MM.1S (cell line): ENCODE data around the gene RAB23.

ENCODE experiments used
- DNase-seq: peaks from one replicate; pipeline ENCODE4 v3.0.0-alpha.2; 2015
- H2AFZ ChIP-seq: fragments of 300-600 bp; sonication (generic); 2 replicates; pipeline ENCODE4 v1.6.0; 2016; ENCODE audit warnings: antibody characterized with exemption, low read length
- H3F3A ChIP-seq: fragments of 300-600 bp; sonication (generic); 2 replicates; pipeline ENCODE4 v1.6.1; 2016; ENCODE audit warnings: mild to moderate bottlenecking, antibody characterized with exemption, low read length, moderate library complexity, mixed read lengths; ENCODE audit not compliant: insufficient read depth
- H3K27ac ChIP-seq: fragments of 300-600 bp; sonication (generic); 2 replicates; pipeline ENCODE4 v1.5.1; 2016; ENCODE audit warnings: mild to moderate bottlenecking, low read length
- H3K27me3 ChIP-seq: fragments of 300-600 bp; sonication (generic); replicated peaks from 2 replicates; pipeline ENCODE4 v1.6.0; 2016; ENCODE audit warnings: low read length; ENCODE audit not compliant: insufficient read depth
- H3K36me3 ChIP-seq: fragments of 300-600 bp; sonication (generic); replicated peaks from 2 replicates; pipeline ENCODE4 v1.6.1; 2016; ENCODE audit warnings: mild to moderate bottlenecking, low read length, mixed read lengths; ENCODE audit not compliant: insufficient read depth
- H3K4me1 ChIP-seq: fragments of 300-600 bp; sonication (generic); 2 replicates; pipeline ENCODE4 v1.6.1; 2016; ENCODE audit warnings: low read length, mixed read lengths
- H3K4me2 ChIP-seq: fragments of 300-600 bp; sonication (generic); 2 replicates; pipeline ENCODE4 v1.6.0; 2016; ENCODE audit warnings: low read depth, low read length
- H3K4me3 ChIP-seq: fragments of 300-600 bp; sonication (generic); 2 replicates; pipeline ENCODE4 v1.5.1; 2016; ENCODE audit warnings: low read length, mixed read lengths
- H3K79me2 ChIP-seq: fragments of 300-600 bp; sonication (generic); 2 replicates; pipeline ENCODE4 v1.6.1; 2016; ENCODE audit warnings: mixed run types, low read length, mixed read lengths
- H3K9ac ChIP-seq: fragments of 300-600 bp; sonication (generic); 2 replicates; pipeline ENCODE4 v1.6.1; 2016; ENCODE audit warnings: low read length, mixed read lengths
- H3K9me2 ChIP-seq: fragments of 300-600 bp; sonication (generic); replicated peaks from 2 replicates; pipeline ENCODE4 v1.6.1; 2016; ENCODE audit warnings: mild to moderate bottlenecking, low read length, mixed read lengths; ENCODE audit not compliant: insufficient read depth
- H3K9me3 ChIP-seq: fragments of 300-600 bp; sonication (generic); replicated peaks from 2 replicates; pipeline ENCODE4 v1.6.1; 2016; ENCODE audit warnings: mild to moderate bottlenecking, low read length, mixed read lengths; ENCODE audit not compliant: insufficient read depth
- H4K20me1 ChIP-seq: fragments of 300-600 bp; sonication (generic); 2 replicates; pipeline ENCODE4 v1.6.1; 2016; ENCODE audit warnings: mild to moderate bottlenecking, low read length, moderate library complexity, mixed read lengths; ENCODE audit not compliant: insufficient read depth
- EZH2 ChIP-seq: fragments of 300-600 bp; sonication (generic); optimal IDR thresholded peaks from 2 replicates; pipeline ENCODE3; 2017; ENCODE audit warnings: low read depth, mild to moderate bottlenecking, antibody characterized with exemption, low read length, mixed read lengths
- EZH2phosphoT487 ChIP-seq: fragments of 300-600 bp; sonication (generic); IDR thresholded peaks from 2 replicates; pipeline ENCODE4 v1.6.1; 2018; ENCODE audit warnings: antibody characterized with exemption, low read length
- TF ChIP-seq, protein P1 (sequence below): fragments of 300-600 bp; sonication (generic); IDR thresholded peaks from 2 replicates; pipeline ENCODE4 v1.5.1; 2016; ENCODE audit warnings: antibody characterized with exemption, low read length, mixed read lengths

RAB23 gene

DNA sequence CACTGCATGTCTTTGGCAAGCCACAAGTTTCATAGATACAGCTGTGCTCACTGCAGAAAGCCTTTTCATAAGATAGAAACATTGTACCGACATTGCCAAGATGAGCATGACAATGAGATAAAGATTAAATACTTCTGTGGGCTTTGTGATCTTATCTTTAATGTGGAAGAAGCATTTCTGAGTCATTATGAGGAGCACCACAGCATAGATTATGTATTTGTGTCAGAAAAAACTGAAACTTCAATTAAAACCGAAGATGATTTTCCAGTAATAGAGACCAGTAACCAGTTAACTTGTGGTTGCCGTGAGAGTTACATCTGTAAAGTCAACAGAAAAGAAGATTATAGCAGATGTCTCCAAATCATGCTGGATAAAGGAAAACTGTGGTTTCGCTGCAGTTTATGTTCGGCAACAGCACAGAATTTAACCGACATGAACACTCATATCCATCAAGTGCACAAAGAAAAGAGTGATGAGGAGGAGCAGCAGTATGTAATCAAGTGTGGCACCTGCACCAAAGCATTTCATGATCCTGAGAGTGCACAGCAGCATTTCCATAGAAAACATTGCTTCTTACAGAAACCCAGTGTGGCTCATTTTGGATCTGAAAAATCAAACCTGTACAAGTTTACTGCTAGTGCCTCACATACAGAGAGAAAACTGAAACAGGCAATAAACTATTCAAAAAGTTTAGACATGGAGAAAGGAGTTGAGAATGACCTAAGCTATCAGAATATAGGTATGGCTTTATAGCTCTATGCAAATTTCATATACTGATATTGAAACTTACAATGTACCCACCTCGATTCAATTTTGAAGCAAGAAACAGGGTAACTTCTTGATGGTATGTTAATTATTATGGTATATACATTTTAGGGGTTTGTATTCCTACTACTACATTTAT lies 73.9 kb downstream of the RAB23 start:
- no peak overlapping the region for H3K27ac ChIP-seq
- no peaks in the 10 kb centered on the region for H3K4me1 ChIP-seq
- H3K36me3 ChIP-seq = peaks cover 4% of the 10 kb centered on the region; the same call in 1 of the 2 replicates
- H2AFZ ChIP-seq = no peak overlapping the region
- H3K4me2 ChIP-seq = no peak overlapping the region
- DNase-seq = no peak
- H3F3A ChIP-seq = no peaks in the 10 kb centered on the region
- no peak for TF ChIP-seq EZH2
- TF ChIP-seq EZH2phosphoT487 = no peak
- TF ChIP-seq, protein P1, sequence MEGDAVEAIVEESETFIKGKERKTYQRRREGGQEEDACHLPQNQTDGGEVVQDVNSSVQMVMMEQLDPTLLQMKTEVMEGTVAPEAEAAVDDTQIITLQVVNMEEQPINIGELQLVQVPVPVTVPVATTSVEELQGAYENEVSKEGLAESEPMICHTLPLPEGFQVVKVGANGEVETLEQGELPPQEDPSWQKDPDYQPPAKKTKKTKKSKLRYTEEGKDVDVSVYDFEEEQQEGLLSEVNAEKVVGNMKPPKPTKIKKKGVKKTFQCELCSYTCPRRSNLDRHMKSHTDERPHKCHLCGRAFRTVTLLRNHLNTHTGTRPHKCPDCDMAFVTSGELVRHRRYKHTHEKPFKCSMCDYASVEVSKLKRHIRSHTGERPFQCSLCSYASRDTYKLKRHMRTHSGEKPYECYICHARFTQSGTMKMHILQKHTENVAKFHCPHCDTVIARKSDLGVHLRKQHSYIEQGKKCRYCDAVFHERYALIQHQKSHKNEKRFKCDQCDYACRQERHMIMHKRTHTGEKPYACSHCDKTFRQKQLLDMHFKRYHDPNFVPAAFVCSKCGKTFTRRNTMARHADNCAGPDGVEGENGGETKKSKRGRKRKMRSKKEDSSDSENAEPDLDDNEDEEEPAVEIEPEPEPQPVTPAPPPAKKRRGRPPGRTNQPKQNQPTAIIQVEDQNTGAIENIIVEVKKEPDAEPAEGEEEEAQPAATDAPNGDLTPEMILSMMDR = no peak
- H3K9me3 ChIP-seq = no peaks in the 10 kb centered on the region
- H4K20me1 ChIP-seq = no peaks in the 10 kb centered on the region
- H3K4me3 ChIP-seq = no peak overlapping the region
- no peaks in the 10 kb centered on the region for H3K27me3 ChIP-seq
- H3K79me2 ChIP-seq = no peaks in the 10 kb centered on the region
- H3K9me2 ChIP-seq = no peaks in the 10 kb centered on the region
- no peak overlapping the region for H3K9ac ChIP-seq

DNA sequence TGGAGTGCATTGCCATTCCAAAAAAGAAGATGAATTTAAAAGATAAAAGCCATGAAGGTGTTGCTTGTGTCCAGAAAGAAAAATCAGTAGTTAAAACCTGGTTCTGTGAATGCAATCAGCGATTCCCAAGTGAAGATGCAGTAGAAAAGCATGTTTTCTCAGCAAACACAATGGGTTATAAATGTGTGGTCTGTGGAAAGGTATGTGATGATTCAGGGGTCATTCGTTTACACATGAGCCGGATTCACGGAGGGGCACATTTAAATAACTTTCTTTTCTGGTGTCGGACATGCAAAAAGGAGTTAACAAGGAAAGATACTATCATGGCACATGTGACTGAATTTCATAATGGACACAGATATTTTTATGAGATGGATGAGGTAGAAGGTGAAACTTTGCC lies 74.7 kb downstream of the RAB23 start:
- no peak overlapping the region for H3K27ac ChIP-seq
- no peaks in the 10 kb centered on the region for H3K4me1 ChIP-seq
- H3K9ac ChIP-seq = no peak overlapping the region
- TF ChIP-seq EZH2 (no peak), EZH2phosphoT487 (no peak)
- TF ChIP-seq, protein P1 = no peak
- no peak overlapping the region for H3K4me3 ChIP-seq
- no peaks in the 10 kb centered on the region for H3K79me2 ChIP-seq
- no peaks in the 10 kb centered on the region for H3K27me3 ChIP-seq
- H2AFZ ChIP-seq = no peak overlapping the region
- peaks cover 4% of the 10 kb centered on the region; the same call in 1 of the 2 replicates for H3K36me3 ChIP-seq
- H4K20me1 ChIP-seq = no peaks in the 10 kb centered on the region
- H3K4me2 ChIP-seq = no peak overlapping the region
- no peaks in the 10 kb centered on the region for H3K9me3 ChIP-seq
- H3F3A ChIP-seq = no peaks in the 10 kb centered on the region
- no peaks in the 10 kb centered on the region for H3K9me2 ChIP-seq
- DNase-seq = no peak

DNA sequence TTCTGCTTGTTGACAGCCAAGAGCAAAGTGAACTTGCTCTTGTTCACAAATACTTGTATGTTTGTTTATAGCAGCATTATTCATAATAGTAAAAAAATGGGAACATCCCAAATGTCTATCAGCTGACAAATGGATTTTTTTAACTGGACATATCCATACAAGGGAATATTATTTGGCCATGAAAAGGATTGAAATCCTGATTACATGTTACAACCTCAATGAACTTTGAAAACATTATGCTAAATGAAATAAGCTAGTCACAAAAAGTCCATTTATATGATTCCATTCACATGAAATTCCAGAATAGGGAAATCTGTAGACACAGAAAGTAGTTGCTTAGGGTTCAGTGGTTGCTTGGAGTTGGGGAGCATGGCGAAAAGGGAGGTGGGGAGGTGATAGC lies 78.4 kb downstream of the RAB23 start:
- no peak for DNase-seq
- Histone ChIP-seq H3K79me2 (no peaks in the 10 kb centered on the region), H3K36me3 (peaks cover 4% of the 10 kb centered on the region; the same call in 1 of the 2 replicates), H2AFZ (no peak overlapping the region), H3K4me2 (no peak overlapping the region), H3F3A (no peaks in the 10 kb centered on the region), H3K4me3 (no peak overlapping the region), H3K9ac (no peak overlapping the region), H3K27me3 (no peaks in the 10 kb centered on the region), H3K27ac (no peak overlapping the region), H3K9me2 (no peaks in the 10 kb centered on the region), H3K9me3 (no peaks in the 10 kb centered on the region), H3K4me1 (no peaks in the 10 kb centered on the region), H4K20me1 (no peaks in the 10 kb centered on the region)
- TF ChIP-seq, protein P1 = no peak
- TF ChIP-seq EZH2phosphoT487 (no peak), EZH2 (no peak)
